Small intestine (tissue), 7 donors: ENCODE measurements around the gene LRRFIP1. TPM values are rescaled to one million over a fixed set of nuclear protein-coding genes. Genes with fewer than 3 reads are reported as not detected.

Experiments used
- DNase-seq, 2 donors: peaks; one replicate each; pipeline versions ENCODE4 v3.0.0 to v3.0.0-alpha.2; 2013
- FAIRE-seq: peaks from 2 replicates; lab custom pipeline; 2012; peaks lifted over from hg19 to GRCh38; lab: Jason Lieb, UNC
- H3K27ac ChIP-seq, 3 donors: one replicate each; pipeline ENCODE4 v1.5.1; 2013; ENCODE audit warnings: low read length in 2 of 3, mild to moderate bottlenecking in 2 of 3, control low read depth in 1 of 3, inconsistent platforms in 1 of 3, low read depth in 1 of 3, moderate library complexity in 1 of 3
- H3K27me3 ChIP-seq, 3 donors: one replicate each; pipeline ENCODE4 v1.6.1; 2013; ENCODE audit warnings: low read length in 3 of 3, inconsistent platforms in 1 of 3; ENCODE audit not compliant: control insufficient read depth in 3 of 3, insufficient read depth in 3 of 3
- H3K36me3 ChIP-seq, 3 donors: one replicate each; pipeline ENCODE4 v1.6.1; 2013; ENCODE audit warnings: low read length in 3 of 3, inconsistent platforms in 1 of 3, low read depth in 1 of 3, mild to moderate bottlenecking in 1 of 3, moderate library complexity in 1 of 3; ENCODE audit not compliant: control insufficient read depth in 3 of 3, insufficient read depth in 2 of 3
- H3K4me1 ChIP-seq, 3 donors: one replicate each; pipeline ENCODE4 v1.6.1; 2013; ENCODE audit warnings: low read length in 2 of 3, inconsistent platforms in 1 of 3, low read depth in 1 of 3, mild to moderate bottlenecking in 1 of 3, moderate library complexity in 1 of 3; ENCODE audit not compliant: control insufficient read depth in 3 of 3, insufficient read depth in 2 of 3
- H3K4me3 ChIP-seq, 3 donors: one replicate each; pipeline ENCODE4 v1.5.1; 2013; ENCODE audit warnings: low read length in 3 of 3, control low read depth in 1 of 3, inconsistent platforms in 1 of 3, low read depth in 1 of 3, mild to moderate bottlenecking in 1 of 3, moderate library complexity in 1 of 3
- H3K9me3 ChIP-seq, 2 donors: one replicate each; pipeline ENCODE4 v1.6.1; 2013; ENCODE audit warnings: low read depth in 1 of 2, low read length in 1 of 2; ENCODE audit not compliant: control insufficient read depth in 2 of 2, insufficient read depth in 1 of 2
- WGBS, 3 donors: extraction: QIAGEN DNeasy Blood & Tissue Kit; methylation state at CpG; one replicate each; pipeline ENCODE4 v1.1.7; 2013; 5-methylcytosine and 5-hydroxymethylcytosine counted together
- polyA plus RNA-seq, 4 donors: library from polyadenylated mRNA; stranded (reverse) in 3 of 4; unstranded in 1 of 4; fragments of 200-250 nt in 3 of 4; fragments of 120-200 nt in 1 of 4; gene quantifications; one replicate each; pipeline versions ENCODE4 v1.2.1 to v1.2.3, GENCODE V29; 2013
- donor health status: healthy with polysubstance abuse.
- donor health status: control.
- donor health status: control.
- donor health status: Bipolar disorder and iron deficiency.
- donor health status: healthy.

Gene LRRFIP1
- polyA plus RNA-seq, 4 donors: 46.0 to 76.7 (median 51.9) TPM

DNA sequence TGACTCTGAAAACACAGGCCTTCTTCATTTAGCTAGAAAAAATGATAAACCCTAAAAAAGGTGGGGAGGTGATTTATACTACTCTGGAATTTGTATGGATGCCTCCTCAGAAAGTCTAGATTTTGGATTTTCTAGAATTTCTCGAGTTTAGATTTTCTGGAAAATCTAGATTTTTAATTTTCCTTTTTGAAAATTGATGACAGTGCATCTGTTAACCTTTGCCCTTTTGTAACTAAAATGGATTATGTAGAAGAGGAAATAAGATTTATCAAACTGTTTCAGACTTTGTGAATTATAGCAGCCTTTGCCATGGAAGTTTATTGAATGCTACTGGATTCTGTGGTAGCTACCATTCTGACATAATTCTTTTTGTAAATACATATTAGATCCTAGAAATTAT lies 95.6 kb downstream of the LRRFIP1 start:
- H3K9me3 ChIP-seq: no peaks in the 10 kb centered on the region
- H3K36me3 ChIP-seq: peaks cover 0 to 27% (median 3%) of the 10 kb centered on the region in 3 donors
- no peak overlapping the region for H3K4me3 ChIP-seq
- H3K4me1 ChIP-seq: peaks cover 10 to 49% (median 20%) of the 10 kb centered on the region in 3 donors
- FAIRE-seq (no peak), DNase-seq (no peak)
- peak overlapping the region in 1 of 3 donors; percentile 85 for H3K27ac ChIP-seq
- 46 to 83% (median 68%) methylated on average over 1 of the region's 1 CpG for WGBS, 3 donors
- H3K27me3 ChIP-seq: no peaks in the 10 kb centered on the region

DNA sequence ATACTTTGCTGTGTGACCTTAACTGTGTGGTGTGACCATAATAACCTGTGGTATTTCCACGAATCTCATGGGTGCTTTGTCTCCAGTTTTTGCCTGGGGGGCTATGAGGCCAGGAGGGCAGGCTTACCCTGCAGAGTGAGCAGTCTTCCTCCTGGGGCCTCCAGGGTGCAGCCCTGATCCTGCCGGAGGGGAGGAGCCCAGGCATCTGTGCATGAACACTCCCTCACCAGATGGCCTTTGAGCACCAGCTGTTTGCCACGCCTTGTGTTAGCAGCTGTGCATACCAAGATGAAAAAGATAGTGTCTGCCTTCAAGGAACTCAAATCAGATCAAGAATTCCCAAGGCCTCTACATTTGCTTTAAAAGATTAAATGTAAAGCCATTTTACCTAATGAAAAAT lies 96.2 kb downstream of the LRRFIP1 start:
- H3K4me3 ChIP-seq: no peak overlapping the region
- peaks cover 0 to 23% (median 0%) of the 10 kb centered on the region in 3 donors for H3K36me3 ChIP-seq
- no peaks in the 10 kb centered on the region for H3K9me3 ChIP-seq
- 17 to 43% (median 22%) methylated on average over 3 of the region's 3 CpGs for WGBS, 3 donors
- FAIRE-seq (no peak), DNase-seq (peak; percentile 94 to 97)
- H3K4me1 ChIP-seq: peaks cover 10 to 49% (median 20%) of the 10 kb centered on the region in 3 donors
- no peaks in the 10 kb centered on the region for H3K27me3 ChIP-seq
- H3K27ac ChIP-seq: peak overlapping the region; percentile 50 to 85 (median 50)

- peak overlapping the region; percentile 61 to 85 (median 66) for H3K27ac ChIP-seq
- H3K4me1 ChIP-seq: peaks cover 10 to 49% (median 20%) of the 10 kb centered on the region in 3 donors
- peaks cover 0 to 26% (median 0%) of the 10 kb centered on the region in 3 donors for H3K36me3 ChIP-seq
- FAIRE-seq (no peak), DNase-seq (peak in 1 of 2 donors; percentile 72)
- H3K9me3 ChIP-seq: no peaks in the 10 kb centered on the region
- WGBS, 3 donors: 84 to 87% (median 86%) methylated on average over 9 of the region's 9 CpGs
- H3K4me3 ChIP-seq: no peak overlapping the region
- no peaks in the 10 kb centered on the region for H3K27me3 ChIP-seq
Measured at GRCh38 chr2:237724811-237725478, 97.6 kb downstream of the LRRFIP1 start.

DNA sequence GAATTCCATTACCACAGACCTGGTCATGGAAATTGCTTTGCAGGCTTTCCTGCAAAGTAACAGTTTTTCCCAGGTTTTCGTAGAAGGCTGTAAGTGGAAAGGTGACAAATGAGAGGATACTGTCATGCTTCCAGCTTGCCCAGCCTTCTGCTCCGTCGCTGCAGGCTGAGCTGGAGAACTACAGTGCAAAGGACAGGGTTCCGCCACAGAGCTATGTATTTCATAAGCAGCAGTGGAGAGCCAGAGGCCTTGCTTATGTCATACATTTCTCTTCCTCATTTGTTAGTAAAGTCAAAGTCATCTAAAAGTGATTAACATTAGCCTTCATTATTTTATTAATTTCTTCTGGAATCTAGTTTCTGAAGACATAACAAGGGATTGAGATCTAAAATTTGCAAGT lies 98.3 kb downstream of the LRRFIP1 start:
- no peak overlapping the region for H3K4me3 ChIP-seq
- H3K27me3 ChIP-seq: no peaks in the 10 kb centered on the region
- peaks cover 0 to 26% (median 0%) of the 10 kb centered on the region in 3 donors for H3K36me3 ChIP-seq
- FAIRE-seq (no peak), DNase-seq (peak; percentile 80 to 83)
- H3K9me3 ChIP-seq: no peaks in the 10 kb centered on the region
- 46 to 69% (median 49%) methylated on average over 4 of the region's 4 CpGs for WGBS, 3 donors
- peak overlapping the region in 2 of 3 donors; percentile 61 to 85 for H3K27ac ChIP-seq
- H3K4me1 ChIP-seq: peaks cover 10 to 46% (median 23%) of the 10 kb centered on the region in 3 donors

- H3K4me1 ChIP-seq: peaks cover 10 to 47% (median 27%) of the 10 kb centered on the region in 3 donors
- DNase-seq (peak; percentile 68 to 77), FAIRE-seq (no peak)
- H3K27ac ChIP-seq: peak overlapping the region in 2 of 3 donors; percentile 53 to 85
- no peaks in the 10 kb centered on the region for H3K9me3 ChIP-seq
- H3K4me3 ChIP-seq: no peak overlapping the region
- peaks cover 0 to 31% (median 0%) of the 10 kb centered on the region in 3 donors for H3K36me3 ChIP-seq
- WGBS, 3 donors: 23 to 32% (median 31%) methylated on average over 7 of the region's 7 CpGs
- no peaks in the 10 kb centered on the region for H3K27me3 ChIP-seq
Measured at GRCh38 chr2:237726401-237726830, 99.0 kb downstream of the LRRFIP1 start.

- FAIRE-seq (no peak), DNase-seq (no peak)
- H3K4me3 ChIP-seq: no peak overlapping the region
- H3K36me3 ChIP-seq: peaks cover 0 to 26% (median 0%) of the 10 kb centered on the region in 3 donors
- H3K9me3 ChIP-seq: no peaks in the 10 kb centered on the region
- WGBS, 3 donors: 84 to 88% (median 88%) methylated on average over 5 of the region's 5 CpGs
- H3K27ac ChIP-seq: no peak overlapping the region
- peaks cover 14 to 52% (median 29%) of the 10 kb centered on the region in 3 donors for H3K4me1 ChIP-seq
- H3K27me3 ChIP-seq: no peaks in the 10 kb centered on the region
Measured at GRCh38 chr2:237727363-237727762, 100.0 kb downstream of the LRRFIP1 start.

- DNase-seq (no peak), FAIRE-seq (no peak)
- no peaks in the 10 kb centered on the region for H3K9me3 ChIP-seq
- 74 to 91% (median 84%) methylated on average over 12 of the region's 12 CpGs for WGBS, 3 donors
- H3K36me3 ChIP-seq: peaks cover 0 to 22% (median 0%) of the 10 kb centered on the region in 3 donors
- H3K27ac ChIP-seq: peak overlapping the region in 1 of 3 donors; percentile 33
- no peaks in the 10 kb centered on the region for H3K27me3 ChIP-seq
- H3K4me3 ChIP-seq: no peak overlapping the region
- peaks cover 14 to 50% (median 28%) of the 10 kb centered on the region in 3 donors for H3K4me1 ChIP-seq
Measured at GRCh38 chr2:237729681-237730475, 102.5 kb downstream of the LRRFIP1 start.

DNA sequence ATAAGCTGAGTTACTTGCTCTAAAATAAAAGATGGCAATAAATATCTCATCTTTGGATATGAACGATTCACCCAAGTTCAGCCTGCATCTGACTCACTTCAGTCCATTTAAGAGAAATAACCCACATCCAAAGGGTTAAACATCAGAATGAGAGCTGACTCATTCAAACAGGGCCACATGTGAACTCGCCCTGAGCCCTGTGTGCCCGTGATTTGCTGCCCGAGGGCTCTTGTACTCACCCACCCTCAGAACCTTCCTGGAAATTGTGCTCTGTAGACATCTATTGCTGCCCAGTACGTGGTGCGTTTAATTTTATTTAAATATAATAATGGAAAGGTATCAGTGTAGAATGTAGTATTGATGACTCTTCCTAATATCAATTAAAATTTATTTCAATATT lies 104.3 kb downstream of the LRRFIP1 start:
- Histone ChIP-seq H3K27me3 (no peaks in the 10 kb centered on the region), H3K36me3 (peaks cover 0 to 33% (median 3%) of the 10 kb centered on the region in 3 donors), H3K4me3 (no peak overlapping the region), H3K27ac (no peak overlapping the region), H3K9me3 (no peaks in the 10 kb centered on the region), H3K4me1 (peaks cover 14 to 34% (median 14%) of the 10 kb centered on the region in 3 donors)
- WGBS, 3 donors: 40 to 43% (median 42%) methylated on average over 6 of the region's 6 CpGs
- no peak for FAIRE-seq
- DNase-seq: peak in 1 of 2 donors; percentile 46
